OCI-LY7 (cell line): ENCODE data around the gene APOO.

Experiments used
- EZH2phosphoT487 ChIP-seq: fragments of 200-600 bp; sonication (generic); IDR thresholded peaks from 2 replicates; pipeline ENCODE4 v1.6.1; 2018; ENCODE audit warnings: low read depth, borderline replicate concordance, mild to moderate bottlenecking, mixed run types, antibody characterized with exemption, low read length, moderate library complexity, mixed read lengths
- TF ChIP-seq, protein P1 (sequence below): fragments of 200-600 bp; sonication (generic); conservative IDR thresholded peaks from 2 replicates; pipeline ENCODE4 v1.5.1; 2014; ENCODE audit warnings: mild to moderate bottlenecking, antibody characterized with exemption, low read length, moderate library complexity, mixed read lengths

GRCh38 chrX:23805389-23805788 lies 102.3 kb downstream of the APOO start:
- TF ChIP-seq, protein P1, sequence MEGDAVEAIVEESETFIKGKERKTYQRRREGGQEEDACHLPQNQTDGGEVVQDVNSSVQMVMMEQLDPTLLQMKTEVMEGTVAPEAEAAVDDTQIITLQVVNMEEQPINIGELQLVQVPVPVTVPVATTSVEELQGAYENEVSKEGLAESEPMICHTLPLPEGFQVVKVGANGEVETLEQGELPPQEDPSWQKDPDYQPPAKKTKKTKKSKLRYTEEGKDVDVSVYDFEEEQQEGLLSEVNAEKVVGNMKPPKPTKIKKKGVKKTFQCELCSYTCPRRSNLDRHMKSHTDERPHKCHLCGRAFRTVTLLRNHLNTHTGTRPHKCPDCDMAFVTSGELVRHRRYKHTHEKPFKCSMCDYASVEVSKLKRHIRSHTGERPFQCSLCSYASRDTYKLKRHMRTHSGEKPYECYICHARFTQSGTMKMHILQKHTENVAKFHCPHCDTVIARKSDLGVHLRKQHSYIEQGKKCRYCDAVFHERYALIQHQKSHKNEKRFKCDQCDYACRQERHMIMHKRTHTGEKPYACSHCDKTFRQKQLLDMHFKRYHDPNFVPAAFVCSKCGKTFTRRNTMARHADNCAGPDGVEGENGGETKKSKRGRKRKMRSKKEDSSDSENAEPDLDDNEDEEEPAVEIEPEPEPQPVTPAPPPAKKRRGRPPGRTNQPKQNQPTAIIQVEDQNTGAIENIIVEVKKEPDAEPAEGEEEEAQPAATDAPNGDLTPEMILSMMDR: no peak
- no peak for TF ChIP-seq EZH2phosphoT487
